Skeletal muscle cell (primary cell): Measurements from ENCODE around the gene ISL2.
A peak's percentile ranks its signal among the peaks of the same experiment; 100 is the strongest.

ENCODE experiments used
- DNase-seq: peaks from one replicate; pipeline ENCODE4 v3.0.0-alpha.2; 2010; ENCODE audit warnings: low read depth
- H3K4me3 ChIP-seq: 2 replicates; pipeline ENCODE4 v1.5.1; 2011; ENCODE audit warnings: low read depth, mild to moderate bottlenecking, control low read depth, low read length, moderate library complexity

The ISL2 gene

GRCh38 chr15:76325704-76326103, 10.9 kb upstream of the ISL2 start:
- no peak for DNase-seq
- no peak overlapping the region for H3K4me3 ChIP-seq

GRCh38 chr15:76327191-76328105, 9.1 kb upstream of the ISL2 start:
- no peak for DNase-seq
- no peak overlapping the region for H3K4me3 ChIP-seq

GRCh38 chr15:76328106-76328696, 8.4 kb upstream of the ISL2 start:
- no peak overlapping the region for H3K4me3 ChIP-seq
- no peak for DNase-seq

GRCh38 chr15:76328958-76329357, 7.6 kb upstream of the ISL2 start:
- no peak overlapping the region for H3K4me3 ChIP-seq
- DNase-seq, result no peak

GRCh38 chr15:76330080-76330680, 6.4 kb upstream of the ISL2 start:
- DNase-seq, result no peak
- H3K4me3 ChIP-seq, result no peak overlapping the region

GRCh38 chr15:76332796-76333195, 3.8 kb upstream of the ISL2 start:
- no peak for DNase-seq
- no peak overlapping the region for H3K4me3 ChIP-seq

- DNase-seq, result no peak
- H3K4me3 ChIP-seq, result no peak overlapping the region
These were observed 3.3 kb upstream of the ISL2 start for GRCh38 chr15:76333309-76333708.

GRCh38 chr15:76333720-76334437, 2.7 kb upstream of the ISL2 start:
- no peak overlapping the region for H3K4me3 ChIP-seq
- DNase-seq, result no peak

GRCh38 chr15:76334438-76335306, 1.9 kb upstream of the ISL2 start:
- H3K4me3 ChIP-seq, result no peak overlapping the region
- no peak for DNase-seq

- H3K4me3 ChIP-seq, result peak overlapping the region; percentile 41
- no peak for DNase-seq
These were observed 993 bp upstream of the ISL2 start for GRCh38 chr15:76335307-76336253.

GRCh38 chr15:76337059-76337695, 604 bp downstream of the ISL2 start:
- H3K4me3 ChIP-seq, result peak overlapping the region; percentile 41
- DNase-seq, result no peak

GRCh38 chr15:76337696-76338485, 1.3 kb downstream of the ISL2 start:
- H3K4me3 ChIP-seq, result peak overlapping the region; percentile 41
- no peak for DNase-seq

GRCh38 chr15:76338486-76339304, 2.1 kb downstream of the ISL2 start:
- no peak for DNase-seq
- H3K4me3 ChIP-seq, result no peak overlapping the region

GRCh38 chr15:76339305-76340197, 3.0 kb downstream of the ISL2 start:
- DNase-seq, result no peak
- H3K4me3 ChIP-seq, result peak overlapping the region; percentile 18

GRCh38 chr15:76340198-76340802, 3.7 kb downstream of the ISL2 start:
- DNase-seq, result no peak
- peak overlapping the region; percentile 18 for H3K4me3 ChIP-seq
